Fibroblast of villous mesenchyme (primary cell): ENCODE data around the gene METRN. TPM values are rescaled to one million over a fixed set of nuclear protein-coding genes. Genes with fewer than 3 reads are reported as not detected.

Experiments used
- DNase-seq: peaks from one replicate; pipeline ENCODE4 v3.0.0-alpha.2; 2010; ENCODE audit warnings: low read depth
- H3K4me3 ChIP-seq: 2 replicates; pipeline ENCODE4 v1.5.1; 2011; ENCODE audit warnings: low read depth, mild to moderate bottlenecking, low read length
- total RNA-seq: library from RNA; depleted of rRNA; stranded (reverse); fragments of >200 nt; gene quantifications from 2 replicates; pipeline ENCODE4 v1.2.3, GENCODE V29; 2012
- TF ChIP-seq, protein P1 (sequence below): IDR thresholded peaks from 2 replicates; pipeline ENCODE4 v1.5.1; 2012; ENCODE audit warnings: low read depth, mild to moderate bottlenecking, low read length; ENCODE audit not compliant: insufficient read depth

METRN gene
- total RNA-seq, 1 donor: 44.5 TPM

- DNase-seq: peak; percentile 42
- peak within 1 kb of the TSS; percentile 52 for H3K4me3 ChIP-seq
- TF ChIP-seq, protein P1, sequence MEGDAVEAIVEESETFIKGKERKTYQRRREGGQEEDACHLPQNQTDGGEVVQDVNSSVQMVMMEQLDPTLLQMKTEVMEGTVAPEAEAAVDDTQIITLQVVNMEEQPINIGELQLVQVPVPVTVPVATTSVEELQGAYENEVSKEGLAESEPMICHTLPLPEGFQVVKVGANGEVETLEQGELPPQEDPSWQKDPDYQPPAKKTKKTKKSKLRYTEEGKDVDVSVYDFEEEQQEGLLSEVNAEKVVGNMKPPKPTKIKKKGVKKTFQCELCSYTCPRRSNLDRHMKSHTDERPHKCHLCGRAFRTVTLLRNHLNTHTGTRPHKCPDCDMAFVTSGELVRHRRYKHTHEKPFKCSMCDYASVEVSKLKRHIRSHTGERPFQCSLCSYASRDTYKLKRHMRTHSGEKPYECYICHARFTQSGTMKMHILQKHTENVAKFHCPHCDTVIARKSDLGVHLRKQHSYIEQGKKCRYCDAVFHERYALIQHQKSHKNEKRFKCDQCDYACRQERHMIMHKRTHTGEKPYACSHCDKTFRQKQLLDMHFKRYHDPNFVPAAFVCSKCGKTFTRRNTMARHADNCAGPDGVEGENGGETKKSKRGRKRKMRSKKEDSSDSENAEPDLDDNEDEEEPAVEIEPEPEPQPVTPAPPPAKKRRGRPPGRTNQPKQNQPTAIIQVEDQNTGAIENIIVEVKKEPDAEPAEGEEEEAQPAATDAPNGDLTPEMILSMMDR: no peak
These were observed 39.7 kb upstream of the METRN start, which contains the start of gene RHBDL1 for GRCh38 chr16:674968-675883. Gene RHBDL1, plus strand, starts transcription at chr16:675671. Its CDS starts 120 bp downstream, at chr16:675791.

DNA sequence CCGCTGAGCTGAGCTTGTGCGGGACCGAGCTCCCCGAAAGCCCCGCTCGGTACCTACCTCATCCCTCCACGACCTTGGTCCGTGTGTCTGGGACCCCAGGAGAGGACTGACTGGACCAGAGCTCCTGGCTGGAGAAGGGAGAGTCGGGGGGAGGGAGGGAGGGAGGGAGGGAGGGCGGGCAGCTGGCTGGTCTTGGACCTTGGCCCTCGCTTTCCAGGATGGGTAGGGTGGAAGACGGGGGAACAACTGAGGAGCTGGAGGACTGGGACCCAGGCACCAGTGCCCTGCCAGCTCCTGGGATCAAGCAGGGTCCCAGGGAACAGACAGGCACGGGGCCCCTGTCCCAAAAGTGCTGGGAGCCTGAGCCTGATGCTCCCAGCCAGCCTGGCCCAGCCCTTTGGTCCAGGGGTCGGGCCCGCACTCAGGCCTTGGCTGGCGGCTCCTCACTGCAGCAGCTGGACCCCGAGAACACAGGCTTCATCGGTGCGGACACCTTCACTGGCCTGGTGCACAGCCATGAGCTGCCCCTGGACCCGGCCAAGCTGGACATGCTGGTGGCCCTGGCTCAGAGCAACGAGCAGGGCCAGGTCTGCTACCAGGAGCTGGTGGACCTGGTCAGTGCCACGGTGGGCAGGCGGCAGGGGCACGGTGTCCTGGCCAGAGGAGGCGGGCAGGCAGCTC lies 38.9 kb upstream of the METRN start:
- TF ChIP-seq, protein P1: no peak
- peak overlapping the region; percentile 52 for H3K4me3 ChIP-seq
- no peak for DNase-seq

DNA sequence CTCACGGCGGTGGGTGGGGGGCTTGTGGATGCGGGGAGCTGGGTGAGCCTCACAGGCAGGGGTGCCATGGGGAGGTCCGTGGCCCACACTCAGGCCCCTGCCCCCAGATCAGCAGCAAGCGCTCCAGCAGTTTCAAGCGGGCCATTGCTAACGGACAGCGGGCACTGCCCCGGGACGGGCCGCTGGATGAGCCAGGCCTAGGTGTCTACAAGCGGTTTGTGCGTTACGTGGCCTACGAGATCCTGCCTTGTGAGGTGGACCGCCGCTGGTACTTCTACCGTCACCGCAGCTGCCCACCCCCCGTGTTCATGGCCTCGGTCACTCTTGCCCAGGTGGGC lies 38.4 kb upstream of the METRN start:
- TF ChIP-seq, protein P1: no peak
- no peak for DNase-seq
- no peak overlapping the region for H3K4me3 ChIP-seq

DNA sequence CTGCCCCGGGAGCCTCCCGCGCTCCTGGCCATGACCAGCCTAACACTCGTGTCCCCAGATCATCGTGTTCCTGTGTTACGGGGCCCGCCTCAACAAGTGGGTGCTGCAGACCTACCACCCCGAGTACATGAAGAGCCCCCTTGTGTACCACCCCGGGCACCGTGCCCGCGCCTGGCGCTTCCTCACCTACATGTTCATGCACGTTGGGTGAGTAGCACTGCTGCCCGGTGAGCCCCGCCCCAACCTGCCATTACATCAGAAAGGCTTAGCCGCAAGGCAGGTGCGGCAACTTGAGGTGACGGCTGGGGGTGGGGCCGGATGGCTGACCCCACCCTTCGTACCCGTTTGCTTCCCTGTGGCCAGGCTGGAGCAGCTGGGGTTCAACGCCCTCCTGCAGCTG lies 38.0 kb upstream of the METRN start:
- DNase-seq: no peak
- H3K4me3 ChIP-seq: no peak overlapping the region
- TF ChIP-seq, protein P1: no peak

GRCh38 chr16:677316-678190 lies 37.4 kb upstream of the METRN start:
- no peak for DNase-seq
- TF ChIP-seq, protein P1: no peak

GRCh38 chr16:678209-678857 lies 36.6 kb upstream of the METRN start:
- DNase-seq: no peak
- TF ChIP-seq, protein P1: no peak
- peak overlapping the region; percentile 67 for H3K4me3 ChIP-seq

More at GRCh38 chr16:677316-678190, 37.4 kb upstream of the METRN start:
- no peak overlapping the region for H3K4me3 ChIP-seq
